ENCODE measurements around the gene KLHL29.

- TF ChIP-seq EZH2 (IDR thresholded peaks at IDR 0.05; ENCODE audit: borderline replicate concordance, low read depth, low read length, severe bottlenecking) = no peak
- TF ChIP-seq CTCF (IDR thresholded peaks at IDR 0.05; ENCODE audit: borderline replicate concordance, extremely low read depth, low read length, poor library complexity, severe bottlenecking) = no peak
Measured at GRCh38 chr2:23631389-23631788, 246.4 kb downstream of the KLHL29 start.

All from DND-41 (cell line).